Stimulated activated CD4-positive, alpha-beta T cell treated with anti-CD3 and anti-CD28 coated beads, Interleukin-4, amount 100 ng/mL, for 24 hours (primary cell): ENCODE measurements around the gene MPP2.
"Not testable (repeated sequence)": the region's sequence is repeated elsewhere in the genome, so short reads cannot be mapped to it uniquely, and the experiment has no call there.

Source experiments
- DNase-seq: peaks from one replicate; pipeline ENCODE4 v3.0.0-alpha.2; 2020

Gene MPP2

DNA sequence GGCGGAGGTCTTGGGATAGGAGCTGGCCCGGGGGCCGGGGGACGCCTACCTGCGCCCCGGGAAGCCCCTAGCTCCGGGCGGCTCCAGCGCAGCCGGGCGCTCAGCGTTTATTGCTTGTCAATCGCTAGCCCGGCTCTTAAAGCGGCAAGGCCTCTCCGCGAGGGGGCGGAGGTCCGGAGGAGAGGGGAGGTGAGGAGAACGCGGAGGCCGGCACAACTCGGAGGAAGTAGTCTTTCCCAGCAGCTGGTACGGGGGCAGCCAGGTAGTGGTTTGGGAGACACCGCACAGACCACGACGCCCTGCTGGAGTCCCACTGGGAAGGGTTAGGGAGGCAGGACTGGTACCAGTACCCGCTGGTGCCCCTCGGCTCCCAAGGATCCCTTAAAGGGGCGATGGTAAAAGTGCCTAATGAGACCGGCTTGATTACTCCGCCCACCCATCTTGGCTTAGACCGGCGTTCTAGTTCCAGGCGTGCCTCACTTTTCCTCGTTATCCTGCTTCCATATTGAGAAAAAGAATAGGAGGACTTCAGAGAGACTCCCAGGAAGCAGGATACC is at the start of gene MPP2:
Gene MPP2, minus strand, starts transcription at position 112 of the 557 bp plus-strand sequence. CDS start 3,076 bp downstream, outside the sequence.
- peak; percentile 53 for DNase-seq

- no peak for DNase-seq
Measured at GRCh38 chr17:43956222-43956621, 48.9 kb upstream of the MPP2 start.

- DNase-seq, result no peak
Measured at GRCh38 chr17:43953746-43954145, 46.4 kb upstream of the MPP2 start, which contains the start of gene PYY. TSS of gene PYY (minus strand) at chr17:43953940. CDS start at chr17:43953483, 457 bp downstream.

GRCh38 chr17:43952724-43953666 is 45.7 kb upstream of the MPP2 start:
- DNase-seq, result no peak

GRCh38 chr17:43952351-43952723 is 45.0 kb upstream of the MPP2 start:
- no peak for DNase-seq

GRCh38 chr17:43951750-43952149 is 44.4 kb upstream of the MPP2 start:
- no peak for DNase-seq

DNA sequence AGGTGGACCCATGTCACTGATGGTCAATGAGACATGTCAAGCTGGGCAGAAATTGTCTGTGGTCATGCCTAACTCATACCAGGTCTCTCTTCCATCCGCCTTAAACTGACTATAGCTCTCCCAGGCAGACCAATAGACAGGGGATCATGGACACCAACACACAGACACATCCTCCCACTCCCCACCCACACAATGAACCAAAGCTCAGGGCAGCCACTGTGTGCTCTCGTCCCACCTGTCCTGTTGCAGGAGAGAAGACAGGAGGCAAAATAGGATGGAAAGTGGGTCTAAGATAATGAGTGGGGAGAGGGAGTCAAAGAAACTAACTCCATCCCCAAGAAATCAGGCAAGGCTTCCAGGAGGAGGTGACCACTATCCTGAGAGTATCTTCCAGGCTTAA is 43.2 kb upstream of the MPP2 start:
- DNase-seq, result no peak

GRCh38 chr17:43949781-43950180 is 42.4 kb upstream of the MPP2 start:
- DNase-seq, result no peak

- no peak for DNase-seq
Measured at GRCh38 chr17:43946781-43947180, 39.4 kb upstream of the MPP2 start.

GRCh38 chr17:43945074-43945829 is 37.9 kb upstream of the MPP2 start:
- DNase-seq, result no peak

DNA sequence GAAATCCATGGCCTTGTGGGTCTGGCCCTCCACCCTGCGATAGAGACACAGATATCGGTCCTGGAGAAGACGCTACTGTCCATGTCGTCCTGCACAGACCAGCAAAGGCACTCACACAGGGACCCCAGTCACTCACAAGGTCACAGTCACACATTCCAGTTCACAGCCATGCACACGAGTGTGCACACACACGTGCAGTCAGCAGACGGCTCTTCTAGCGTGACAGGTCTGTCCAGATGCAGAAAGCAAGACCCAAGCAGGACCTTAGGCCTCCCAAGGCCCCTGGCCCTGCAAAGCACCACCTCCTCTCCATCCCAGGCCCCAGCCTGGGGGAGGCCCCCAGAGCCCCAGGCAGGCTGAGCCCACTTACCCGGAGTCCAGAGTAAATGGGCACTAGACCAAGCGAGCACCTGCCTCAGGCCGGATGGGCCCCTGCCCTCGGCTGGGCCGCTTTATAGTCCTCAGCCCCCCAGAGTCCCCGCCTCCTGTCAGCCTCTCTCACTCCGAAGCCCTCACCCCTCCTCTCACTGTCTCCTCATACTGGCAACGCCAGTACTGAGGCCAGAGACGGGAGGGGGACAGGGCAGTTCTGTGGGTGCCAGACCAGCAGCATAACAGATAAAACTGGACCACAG is 34.8 kb upstream of the MPP2 start, which contains the start of gene PPY:
Gene PPY, minus strand, starts transcription at position 426 of the 635 bp plus-strand sequence. CDS start 822 bp downstream, outside the sequence.
- no peak for DNase-seq

GRCh38 chr17:43940630-43941029 is 33.3 kb upstream of the MPP2 start:
- peak; percentile 17 for DNase-seq

DNA sequence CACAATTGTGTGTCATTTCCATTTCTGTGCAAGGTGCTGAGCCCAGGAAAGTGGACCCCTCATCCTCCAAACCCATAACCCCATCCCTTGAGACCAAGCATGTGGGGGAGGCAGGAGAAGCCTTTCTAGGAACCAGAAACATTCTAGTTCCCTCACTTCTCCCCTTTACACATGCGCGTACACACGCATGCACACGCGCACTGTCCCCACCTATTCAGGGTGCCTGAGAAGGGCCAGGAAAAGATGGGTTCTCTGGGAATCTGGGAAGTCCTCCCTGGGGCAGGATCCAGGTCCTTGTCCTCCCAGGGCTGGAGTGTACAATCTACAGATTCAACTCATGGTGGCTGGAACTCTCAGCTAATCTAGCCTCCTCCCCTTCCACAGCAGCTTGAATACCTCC is 32.5 kb upstream of the MPP2 start:
- no peak for DNase-seq

GRCh38 chr17:43939452-43939851 is 32.1 kb upstream of the MPP2 start:
- not testable (repeated sequence) for DNase-seq

DNA sequence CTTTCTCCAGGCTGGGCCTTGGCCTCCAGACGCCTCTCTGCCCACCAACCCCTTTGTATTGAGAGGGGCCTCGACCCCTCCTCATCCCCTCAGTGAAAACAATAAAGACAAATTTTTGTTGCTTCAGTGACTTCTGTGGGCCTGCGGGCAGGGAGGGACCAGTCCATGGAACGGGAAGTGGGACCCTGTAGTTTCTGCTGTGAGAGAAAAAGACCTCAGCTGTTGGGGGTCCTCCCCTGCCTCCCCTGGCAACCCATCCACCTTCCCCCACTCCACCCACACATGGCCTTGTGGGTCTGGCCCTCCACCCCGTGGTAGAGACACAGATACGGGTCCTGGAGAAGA is 31.5 kb upstream of the MPP2 start:
- DNase-seq, result no peak

- DNase-seq, result no peak
Measured at GRCh38 chr17:43936434-43936833, 29.1 kb upstream of the MPP2 start.

- no peak for DNase-seq
Measured at GRCh38 chr17:43935926-43936261, 28.6 kb upstream of the MPP2 start.

DNA sequence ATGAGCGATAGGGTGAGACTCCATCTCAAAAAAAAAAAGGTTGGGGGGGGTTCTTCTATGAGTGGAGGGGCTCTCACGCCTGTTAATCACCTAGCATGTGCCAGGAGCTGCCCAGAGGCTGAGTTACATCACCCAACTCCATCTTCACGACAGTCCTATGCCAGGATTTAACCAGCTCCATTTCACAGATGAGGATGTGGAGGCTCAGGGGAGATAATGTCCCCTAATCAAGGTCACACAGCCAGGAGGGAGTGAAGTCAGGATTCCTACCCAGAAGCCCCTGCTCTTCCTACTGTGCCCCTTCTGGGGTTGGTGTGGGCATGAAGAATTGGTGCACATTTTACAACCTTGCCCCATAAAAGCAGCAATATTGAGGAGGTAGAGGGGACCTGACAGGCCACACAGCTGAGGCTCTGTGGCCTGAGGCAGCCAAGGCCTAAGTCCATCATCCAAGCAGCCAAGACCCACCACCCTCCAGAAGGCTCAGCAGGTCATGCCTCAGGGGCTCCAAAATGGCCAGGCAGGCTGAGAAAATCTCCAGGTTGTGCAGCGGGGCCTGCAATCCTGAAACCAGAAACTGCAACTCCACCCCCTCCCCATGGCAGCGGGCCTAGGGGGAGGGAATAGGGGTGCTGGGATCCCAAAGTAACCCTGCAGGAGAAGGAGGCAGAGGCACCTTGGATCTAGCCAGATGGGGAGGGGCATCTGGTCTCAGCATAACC is 28.0 kb upstream of the MPP2 start:
- DNase-seq, result no peak

DNA sequence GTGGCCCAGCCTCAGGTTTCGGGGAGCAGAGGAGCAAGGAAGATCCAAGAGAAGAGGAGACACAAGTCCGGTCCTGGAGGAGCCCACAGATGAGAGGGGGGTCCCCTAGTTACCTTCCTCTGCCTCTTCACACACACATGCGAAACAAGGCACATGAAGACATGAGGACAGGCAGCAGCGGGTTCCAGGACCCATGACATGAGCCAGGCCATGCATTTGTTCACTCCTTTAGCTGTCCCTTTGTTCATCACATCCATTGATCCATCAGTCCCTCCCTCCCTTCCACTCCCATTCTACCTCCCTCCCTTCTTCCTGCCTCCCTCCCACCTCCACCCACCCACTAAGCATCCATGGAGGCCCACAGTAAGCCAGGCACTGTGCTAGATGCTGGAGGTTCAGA is 25.6 kb upstream of the MPP2 start:
- no peak for DNase-seq

DNA sequence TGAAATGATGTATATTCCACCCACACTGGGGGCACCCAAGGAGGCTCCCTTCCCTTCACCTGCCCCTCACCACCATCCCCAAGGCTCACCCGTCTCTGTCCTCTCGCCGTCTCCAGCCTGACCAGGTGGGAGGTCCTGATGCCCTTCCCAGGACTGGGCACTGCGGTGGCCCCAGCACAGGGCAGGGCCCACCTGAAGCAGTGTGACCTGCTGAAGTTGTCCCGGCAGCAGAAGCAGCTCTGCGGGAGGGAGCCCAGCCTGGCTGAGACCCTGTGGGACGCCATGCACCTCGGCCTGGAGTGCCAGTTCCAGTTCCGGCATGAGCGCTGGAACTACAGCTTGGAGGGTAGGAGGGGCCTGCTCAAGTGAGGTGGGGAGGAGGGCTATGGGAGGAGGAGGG is 25.0 kb upstream of the MPP2 start:
- DNase-seq, result no peak

DNA sequence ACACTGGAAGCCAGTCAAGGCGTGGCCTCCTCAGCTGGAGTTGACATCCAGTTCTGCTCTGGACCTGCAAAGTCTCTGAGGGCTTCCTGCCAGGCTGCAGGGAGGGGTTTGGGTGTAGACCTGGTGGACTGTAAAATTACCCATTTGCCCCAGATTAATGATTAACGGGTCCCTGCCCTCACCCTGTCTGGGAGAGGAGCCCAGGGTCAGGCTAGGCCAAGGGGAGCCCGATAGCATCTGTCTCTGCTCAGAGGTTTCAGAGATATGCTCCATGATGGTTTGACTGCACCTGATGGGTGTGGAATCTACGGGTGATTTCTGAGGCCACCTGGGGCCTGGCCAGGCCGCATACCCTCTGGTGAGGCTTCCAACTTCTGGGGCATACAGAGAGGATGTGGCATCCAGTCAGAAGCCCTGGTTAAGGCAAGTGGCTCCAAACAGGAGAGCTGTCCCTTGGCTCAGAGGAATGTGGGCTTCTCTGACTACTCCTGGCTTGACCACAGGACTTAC is 23.8 kb upstream of the MPP2 start:
- no peak for DNase-seq

GRCh38 chr17:43928609-43929008 is 21.3 kb upstream of the MPP2 start:
- no peak for DNase-seq
